ENCODE data around the gene TMEM167B.

The TMEM167B gene

GRCh38 chr1:109135940-109136339, 45.4 kb downstream of the TMEM167B start:
- Histone ChIP-seq H2AFZ (ENCODE audit: low read depth, low read length, severe bottlenecking) (no peak overlapping the region), H3K9me2 (replicated peaks; ENCODE audit: insufficient read depth, low read length) (no peaks in the 10 kb centered on the region), H3K4me2 (ENCODE audit: low read depth, low read length, poor library complexity, severe bottlenecking) (no peak overlapping the region)

GRCh38 chr1:109136766-109137165, 46.2 kb downstream of the TMEM167B start:
- H3F3A ChIP-seq (ENCODE audit: insufficient read depth): no peaks in the 10 kb centered on the region
- H3K4me3 ChIP-seq (ENCODE audit: insufficient read depth, low read length, poor library complexity, severe bottlenecking): no peak overlapping the region
- H3K79me2 ChIP-seq (ENCODE audit: insufficient read depth, low read length): no peaks in the 10 kb centered on the region
- no peaks in the 10 kb centered on the region for H3K9me3 ChIP-seq (ENCODE audit: insufficient read depth, low read length)
- no peaks in the 10 kb centered on the region for H3K9me2 ChIP-seq (replicated peaks; ENCODE audit: insufficient read depth, low read length)
- TF ChIP-seq CTCF (IDR thresholded peaks at IDR 0.05; ENCODE audit: insufficient read depth, low read length, poor library complexity, severe bottlenecking) (no peak), EZH2phosphoT487 (conservative IDR thresholded peaks at IDR 0.05; ENCODE audit: low read length) (no peak)
- H3K27me3 ChIP-seq (ENCODE audit: low read length): no peaks in the 10 kb centered on the region
- no peak overlapping the region for H3K27ac ChIP-seq (ENCODE audit: low read depth, low read length)
- H3K36me3 ChIP-seq (ENCODE audit: low read length): no peaks in the 10 kb centered on the region
- H3K4me2 ChIP-seq (ENCODE audit: low read depth, low read length, poor library complexity, severe bottlenecking): no peak overlapping the region
- no peaks in the 10 kb centered on the region for H4K20me1 ChIP-seq (ENCODE audit: low read depth, low read length)
- H3K9ac ChIP-seq (ENCODE audit: low read length): no peak overlapping the region
- H2AFZ ChIP-seq (ENCODE audit: low read depth, low read length, severe bottlenecking): no peak overlapping the region

More at GRCh38 chr1:109135940-109136339, 45.4 kb downstream of the TMEM167B start:
- H3K9ac ChIP-seq (ENCODE audit: low read length): no peak overlapping the region
- TF ChIP-seq CTCF (IDR thresholded peaks at IDR 0.05; ENCODE audit: insufficient read depth, low read length, poor library complexity, severe bottlenecking) (no peak), EZH2phosphoT487 (conservative IDR thresholded peaks at IDR 0.05; ENCODE audit: low read length) (no peak)
- no peak overlapping the region for H3K4me3 ChIP-seq (ENCODE audit: insufficient read depth, low read length, poor library complexity, severe bottlenecking)
- H3F3A ChIP-seq (ENCODE audit: insufficient read depth): no peaks in the 10 kb centered on the region
- H4K20me1 ChIP-seq (ENCODE audit: low read depth, low read length): no peaks in the 10 kb centered on the region
- H3K36me3 ChIP-seq (ENCODE audit: low read length): no peaks in the 10 kb centered on the region
- no peaks in the 10 kb centered on the region for H3K79me2 ChIP-seq (ENCODE audit: insufficient read depth, low read length)
- H3K9me3 ChIP-seq (ENCODE audit: insufficient read depth, low read length): no peaks in the 10 kb centered on the region
- H3K27me3 ChIP-seq (ENCODE audit: low read length): no peaks in the 10 kb centered on the region
- no peak overlapping the region for H3K27ac ChIP-seq (ENCODE audit: low read depth, low read length)

GRCh38 chr1:109137958-109138357, 47.4 kb downstream of the TMEM167B start:
- Histone ChIP-seq H2AFZ (ENCODE audit: low read depth, low read length, severe bottlenecking) (no peak overlapping the region), H3F3A (ENCODE audit: insufficient read depth) (no peaks in the 10 kb centered on the region), H3K9me2 (replicated peaks; ENCODE audit: insufficient read depth, low read length) (no peaks in the 10 kb centered on the region), H3K9ac (ENCODE audit: low read length) (no peak overlapping the region), H3K4me3 (ENCODE audit: insufficient read depth, low read length, poor library complexity, severe bottlenecking) (no peak overlapping the region), H3K79me2 (ENCODE audit: insufficient read depth, low read length) (no peaks in the 10 kb centered on the region), H3K27ac (ENCODE audit: low read depth, low read length) (no peak overlapping the region), H3K27me3 (ENCODE audit: low read length) (no peaks in the 10 kb centered on the region), H3K4me2 (ENCODE audit: low read depth, low read length, poor library complexity, severe bottlenecking) (no peak overlapping the region), H3K36me3 (ENCODE audit: low read length) (no peaks in the 10 kb centered on the region), H3K9me3 (ENCODE audit: insufficient read depth, low read length) (no peaks in the 10 kb centered on the region), H4K20me1 (ENCODE audit: low read depth, low read length) (no peaks in the 10 kb centered on the region)
- no peak for TF ChIP-seq EZH2phosphoT487 (conservative IDR thresholded peaks at IDR 0.05; ENCODE audit: low read length)
- no peak for TF ChIP-seq CTCF (IDR thresholded peaks at IDR 0.05; ENCODE audit: insufficient read depth, low read length, poor library complexity, severe bottlenecking)

Measured in SU-DHL-6 (cell line).